ENCODE measurements around the gene SP140L. TPM values are rescaled to one million over a fixed set of nuclear protein-coding genes. Genes with fewer than 3 reads are reported as not detected.

The SP140L gene
- total and polyA plus RNA-seq, 2 donors (not counting 1 experiment from before 2014, with no cell fraction given) = 94.6 to 154 TPM

DNA sequence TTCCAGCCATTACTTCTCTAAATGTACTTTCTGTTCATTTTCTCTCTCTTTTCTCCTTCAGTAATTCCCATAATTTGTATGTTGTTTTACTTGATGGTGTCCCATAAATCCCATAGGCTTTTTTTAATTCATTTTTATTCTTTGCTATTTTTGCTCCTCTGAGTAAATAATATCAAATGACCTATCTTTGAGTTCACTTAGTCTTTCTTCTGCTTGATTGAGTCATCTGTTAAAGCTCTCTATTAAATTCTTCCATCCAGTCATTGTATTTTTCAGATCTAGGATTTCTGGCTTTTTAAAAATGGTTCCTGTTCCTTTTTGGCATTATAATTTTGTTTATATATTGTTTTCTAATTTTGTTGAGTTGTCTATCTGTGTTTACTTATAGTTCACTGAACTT lies 102.5 kb downstream of the SP140L start:
- Histone ChIP-seq H3K4me2 (replicated peaks; ENCODE audit: low read depth, low read length, poor library complexity, severe bottlenecking) (no peak overlapping the region), H3K79me2 (ENCODE audit: control insufficient read depth, insufficient read depth, low read length) (peaks cover 100% of the 10 kb centered on the region), H3K27ac (ENCODE audit: low read length in 2 of 2) (peak overlapping the region in 1 of 2 donors; percentile 87), H3K27me3 (replicated peaks in 1 of 4; ENCODE audit: control extremely low read depth in 1 of 4, control insufficient read depth in 3 of 4, insufficient read depth in 4 of 4, low read length in 3 of 4) (no peaks in the 10 kb centered on the region), H3K9ac (ENCODE audit: low read length) (no peak overlapping the region), H3K36me3 (replicated peaks in 1 of 2; ENCODE audit: control extremely low read depth in 1 of 2, control insufficient read depth in 1 of 2, extremely low read depth in 1 of 2, insufficient read depth in 2 of 2, low read length in 1 of 2) (peaks cover 24 to 74% of the 10 kb centered on the region in 2 experiments), H4K20me1 (ENCODE audit: control insufficient read depth, insufficient read depth, low read length, poor library complexity, severe bottlenecking) (peaks cover 37% of the 10 kb centered on the region), H3K4me1 (ENCODE audit: control insufficient read depth in 2 of 2, insufficient read depth in 2 of 2, low read length in 2 of 2) (peaks cover 27 to 66% of the 10 kb centered on the region in 2 donors), H3K4me3 (ENCODE audit: control extremely low read depth in 1 of 5, extremely low read depth in 1 of 5, insufficient read depth in 1 of 5, low read depth in 2 of 5, low read length in 4 of 5) (peak overlapping the region in 1 of 5 experiments; percentile 7), H3K9me3 (ENCODE audit: control extremely low read depth in 1 of 3, control insufficient read depth in 2 of 3, insufficient read depth in 1 of 3, low read length in 2 of 3) (peaks cover 9 to 24% (median 15%) of the 10 kb centered on the region in 3 donors), H2AFZ (ENCODE audit: insufficient read depth, low read depth, low read length, poor library complexity, severe bottlenecking) (no peak overlapping the region)
- no peak for DNase-seq
- POLR2A ChIA-PET = no interaction called here
- ATAC-seq (ENCODE audit: low read depth) = no peak
- Mint-ChIP-seq H3K4me3 (no peak overlapping the region), H3K27me3 (no peaks in the 10 kb centered on the region), H3K9me3 (ENCODE audit: insufficient read depth) (no peaks in the 10 kb centered on the region), H3K27ac (no peak overlapping the region), H3K4me1 (peaks cover 70% of the 10 kb centered on the region)
- intact Hi-C loops (cut with micrococcal nuclease) = no loop called here
- CTCF ChIA-PET = no interaction called here
- no peak for TF ChIP-seq EZH2 (IDR thresholded peaks at IDR 0.05; ENCODE audit: borderline replicate concordance, insufficient read depth, low read depth, low read length, poor library complexity, severe bottlenecking)
- TF ChIP-seq, protein P1, sequence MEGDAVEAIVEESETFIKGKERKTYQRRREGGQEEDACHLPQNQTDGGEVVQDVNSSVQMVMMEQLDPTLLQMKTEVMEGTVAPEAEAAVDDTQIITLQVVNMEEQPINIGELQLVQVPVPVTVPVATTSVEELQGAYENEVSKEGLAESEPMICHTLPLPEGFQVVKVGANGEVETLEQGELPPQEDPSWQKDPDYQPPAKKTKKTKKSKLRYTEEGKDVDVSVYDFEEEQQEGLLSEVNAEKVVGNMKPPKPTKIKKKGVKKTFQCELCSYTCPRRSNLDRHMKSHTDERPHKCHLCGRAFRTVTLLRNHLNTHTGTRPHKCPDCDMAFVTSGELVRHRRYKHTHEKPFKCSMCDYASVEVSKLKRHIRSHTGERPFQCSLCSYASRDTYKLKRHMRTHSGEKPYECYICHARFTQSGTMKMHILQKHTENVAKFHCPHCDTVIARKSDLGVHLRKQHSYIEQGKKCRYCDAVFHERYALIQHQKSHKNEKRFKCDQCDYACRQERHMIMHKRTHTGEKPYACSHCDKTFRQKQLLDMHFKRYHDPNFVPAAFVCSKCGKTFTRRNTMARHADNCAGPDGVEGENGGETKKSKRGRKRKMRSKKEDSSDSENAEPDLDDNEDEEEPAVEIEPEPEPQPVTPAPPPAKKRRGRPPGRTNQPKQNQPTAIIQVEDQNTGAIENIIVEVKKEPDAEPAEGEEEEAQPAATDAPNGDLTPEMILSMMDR (IDR thresholded peaks at IDR 0.05) = no peak

Measured in B cell (primary cell).